Right ventricle myocardium inferior (tissue), 1 donor: ENCODE data around the gene PITX3. TPM values are rescaled to one million over a fixed set of nuclear protein-coding genes. Genes with fewer than 3 reads are reported as not detected.
A peak's percentile ranks its signal among the peaks of the same experiment; 100 is the strongest.
"Not testable (repeated sequence)": the region's sequence is repeated elsewhere in the genome, so short reads cannot be mapped to it uniquely, and the experiment has no call there.

Source experiments
- ATAC-seq: fragments of 200-7000 bp; cut with Tn5 transposase; one replicate; pipeline ENCODE4 v1.9.1; 2020; ENCODE audit warnings: mild to moderate bottlenecking, moderate library complexity
- DNase-seq: peaks from one replicate; pipeline ENCODE4 v3.0.0; 2021; ENCODE audit errors: missing footprints
- intact Hi-C: fragments of 100-400 bp; cut with DNase I; formaldehyde crosslinking; loops from one replicate; pipeline ENCODE4 v1.11.0; 2022
- total RNA-seq: library from RNA; stranded (reverse); fragmentation: NEBNext Ultra II Directional; extraction: Animal tissue kit (Norgen Biotek cat#: 25700); gene quantifications from one replicate; pipeline ENCODE4 v1.2.1, GENCODE V29; 2021
- donor health status: DM: no; HTN: yes; CAD: no; lungs with severe emphysema.

PITX3 gene
- total RNA-seq, 1 donor from 2014 or later = 1.8 TPM

DNA sequence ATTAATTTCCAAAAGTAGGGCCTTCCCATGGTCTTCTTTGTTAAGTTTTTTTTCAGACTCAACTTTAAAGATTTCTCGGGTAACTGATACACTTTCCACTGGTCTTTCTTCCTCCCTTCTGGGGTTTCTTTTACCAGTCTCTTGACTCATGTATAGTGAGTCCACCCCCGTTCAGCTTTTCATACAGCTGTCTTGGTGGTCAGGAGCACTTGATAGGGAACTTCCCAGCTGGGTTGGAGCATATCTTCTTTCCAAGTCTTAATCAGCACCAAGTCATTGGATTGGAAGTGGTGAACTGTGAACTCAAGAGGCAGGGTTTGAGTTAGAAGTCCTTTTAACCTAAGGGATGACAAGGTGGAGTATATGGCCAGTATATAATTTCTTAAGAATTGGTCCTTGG lies 44.4 kb downstream of the PITX3 start:
- ATAC-seq (no peak), DNase-seq (no peak)
- intact Hi-C loops = no loop called here

DNA sequence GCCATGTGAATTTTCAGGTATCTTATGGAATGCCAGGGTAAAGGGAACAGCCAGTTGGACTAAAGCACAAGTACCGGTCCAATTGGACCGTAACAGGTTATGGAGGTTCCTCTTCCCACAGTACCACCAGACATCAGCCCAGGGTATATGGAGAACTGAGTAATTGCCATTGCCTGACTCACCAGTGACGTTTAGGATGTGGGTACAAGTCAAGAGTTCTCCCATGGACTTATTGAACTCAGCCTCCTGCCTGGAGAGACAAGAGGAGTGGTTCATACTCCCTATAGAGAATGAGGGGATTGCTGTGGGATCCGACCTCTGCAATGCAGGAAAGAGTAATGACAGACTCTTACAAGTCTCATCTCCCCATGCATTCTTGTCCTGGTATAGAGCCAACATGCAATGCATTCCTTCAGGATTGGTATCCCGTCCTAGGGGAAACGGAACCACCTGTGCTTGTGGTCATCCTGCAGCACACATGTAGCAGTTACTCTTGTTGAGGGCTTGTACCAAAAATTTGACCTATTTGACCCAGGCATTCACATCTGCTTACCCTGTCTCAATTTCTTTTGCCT lies 45.9 kb downstream of the PITX3 start:
- intact Hi-C loops = no loop called here
- ATAC-seq (no peak), DNase-seq (no peak)

DNA sequence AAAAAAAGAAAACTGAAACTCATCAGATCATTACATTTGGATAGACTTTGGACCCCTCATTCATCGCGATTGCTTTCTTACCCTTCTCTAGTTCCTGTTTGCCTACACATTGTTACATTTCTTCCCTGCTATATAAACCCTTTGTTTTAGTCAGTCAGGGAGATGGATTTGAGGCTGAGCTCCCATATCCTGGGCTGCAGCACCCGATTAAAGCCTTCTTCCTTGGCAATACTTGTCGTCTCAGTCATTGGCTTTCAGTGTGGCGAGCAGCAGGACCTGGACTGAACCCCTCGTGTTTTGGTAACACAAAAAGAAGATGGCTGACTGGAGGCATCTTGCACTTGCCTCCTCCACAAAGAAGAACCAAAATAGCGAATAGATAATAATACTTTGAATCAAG lies 49.4 kb downstream of the PITX3 start:
- DNase-seq (no peak), ATAC-seq (no peak)
- intact Hi-C loops = no loop called here

DNA sequence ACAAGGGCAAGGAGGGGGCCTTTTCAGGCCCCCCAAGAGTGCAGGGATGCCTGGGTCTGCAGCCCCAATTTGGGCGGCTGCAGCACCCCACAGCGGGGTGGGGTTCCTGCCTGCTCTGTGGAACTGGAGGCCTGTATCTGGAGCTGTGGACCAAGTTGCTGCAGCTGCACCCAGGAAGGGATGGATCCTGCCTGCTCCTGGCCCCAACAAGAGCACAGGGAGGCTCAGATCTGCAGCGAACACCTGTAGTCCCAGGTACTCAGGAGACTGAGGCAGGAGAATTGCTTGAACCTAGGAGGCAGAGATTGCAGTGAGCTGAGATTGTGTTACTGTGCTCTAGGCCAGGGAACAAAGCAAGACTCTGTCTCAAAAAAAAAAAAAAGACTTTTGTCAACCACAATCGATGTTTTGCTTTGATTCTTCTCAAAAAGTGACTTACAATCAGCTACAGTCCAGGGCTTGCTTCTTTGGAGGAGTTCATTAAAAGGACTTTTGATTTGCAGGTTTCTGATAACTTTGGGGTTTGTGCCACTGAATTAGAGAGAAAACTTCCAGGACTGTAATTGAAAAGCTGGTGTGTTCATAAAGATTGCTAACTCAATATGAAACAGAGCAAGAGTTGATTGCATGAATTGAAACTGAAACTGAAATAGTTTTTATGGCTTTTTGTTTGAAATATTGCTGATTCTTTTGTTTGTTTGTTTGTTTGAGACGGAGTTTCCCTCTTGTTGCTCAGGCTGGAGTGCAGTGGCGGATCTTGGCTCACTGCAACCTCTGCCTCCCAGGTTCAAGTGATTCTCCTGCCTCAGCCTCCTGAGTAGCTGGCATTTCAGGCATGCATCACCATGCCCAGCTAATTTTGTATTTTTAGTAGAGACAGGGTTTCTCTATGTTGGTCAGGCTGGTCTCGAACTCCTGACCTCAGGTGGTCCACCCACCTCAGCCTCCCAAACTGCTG lies 52.1 kb downstream of the PITX3 start:
- ATAC-seq, DNase-seq, intact Hi-C loops: not testable (repeated sequence)

DNA sequence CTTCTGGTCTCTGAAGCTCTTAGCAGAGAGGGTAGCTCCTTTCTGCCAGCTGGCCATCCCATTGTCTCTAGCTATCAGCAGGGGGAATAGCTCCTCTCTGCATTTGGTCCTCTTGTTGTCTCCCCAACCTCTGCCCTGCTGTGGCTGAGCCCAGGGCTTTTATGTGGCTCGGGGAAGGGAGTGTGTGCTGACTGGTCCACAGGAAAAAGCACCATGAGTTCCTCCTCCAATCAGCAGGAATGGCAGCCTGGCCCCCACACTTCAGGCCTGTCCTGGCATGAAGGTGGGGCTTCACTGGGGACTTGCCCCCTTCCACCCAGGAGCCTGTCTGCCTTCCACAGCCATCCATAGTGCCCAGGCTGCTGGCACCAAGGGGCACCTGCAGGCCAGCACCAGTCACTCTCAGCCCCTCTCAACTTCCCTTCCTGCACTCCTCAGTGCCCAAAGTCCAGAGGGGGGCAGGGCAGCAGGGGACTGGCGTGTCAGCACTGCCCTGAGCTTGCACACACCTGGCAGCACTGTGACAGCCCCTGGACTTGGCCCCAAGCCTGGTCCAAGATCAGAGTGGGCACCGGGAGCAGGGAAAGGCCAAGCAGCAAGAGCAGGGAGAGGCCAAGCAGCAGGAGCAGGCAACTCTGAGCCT lies 52.9 kb downstream of the PITX3 start:
- DNase-seq = no peak

DNA sequence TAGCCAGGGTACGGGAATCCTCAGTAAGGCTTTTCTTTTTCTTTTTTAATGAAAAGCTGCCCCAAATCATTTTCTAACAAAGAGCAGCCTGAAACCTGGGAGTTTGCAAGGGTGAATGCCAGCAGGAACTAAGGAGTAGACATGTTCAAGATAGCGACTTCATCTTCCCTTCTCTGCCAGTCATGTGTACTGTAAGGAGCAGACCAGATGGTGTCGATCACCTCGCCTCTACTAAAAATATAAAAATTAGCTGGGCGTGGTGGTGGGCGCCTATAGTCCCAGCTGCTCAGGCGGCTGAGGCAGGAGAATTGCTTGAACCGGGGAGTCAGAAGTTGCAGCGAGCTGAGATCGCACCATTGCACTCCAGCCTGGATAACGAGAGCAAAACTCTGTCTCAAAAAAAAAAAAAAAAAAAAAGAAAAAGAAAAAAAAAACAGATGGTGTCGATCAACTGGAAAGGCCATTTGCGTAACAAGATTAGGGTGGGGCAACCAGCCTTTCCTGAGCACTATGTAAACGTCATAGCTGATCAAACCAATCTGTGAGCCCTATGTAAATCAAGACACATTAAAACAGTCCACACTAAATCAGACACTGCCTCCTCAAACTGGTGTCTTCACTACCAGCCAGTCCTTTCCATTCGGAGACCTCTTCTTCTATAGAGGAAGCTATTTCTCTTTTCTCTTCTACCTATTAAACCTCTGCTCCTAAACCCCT lies 55.3 kb downstream of the PITX3 start:
- intact Hi-C loops = no loop called here
- DNase-seq (no peak), ATAC-seq (peak; percentile 84)

More for the DNA sequence above, 52.9 kb downstream of the PITX3 start:
- intact Hi-C loops = no loop called here
- no peak for ATAC-seq

DNA sequence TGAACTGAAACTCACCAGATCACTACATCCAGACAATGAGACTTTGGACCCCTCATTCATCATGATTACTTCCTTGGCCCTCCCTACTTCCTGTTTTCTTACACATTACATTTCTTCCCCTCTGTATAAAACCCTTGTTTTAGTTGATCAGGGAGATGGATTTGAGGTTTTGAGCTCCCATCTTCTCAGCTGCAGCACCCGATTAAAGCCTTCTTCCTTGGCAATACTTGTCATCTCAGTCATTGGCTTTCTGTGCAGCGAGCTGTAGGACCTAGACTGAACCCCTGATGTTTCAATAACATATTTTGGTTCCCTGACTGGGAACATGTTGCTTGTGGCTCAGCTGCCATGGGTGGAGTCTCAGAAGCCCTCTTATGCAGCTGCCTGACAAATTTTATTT lies 56.0 kb downstream of the PITX3 start:
- intact Hi-C loops = no loop called here
- ATAC-seq (no peak), DNase-seq (no peak)

DNA sequence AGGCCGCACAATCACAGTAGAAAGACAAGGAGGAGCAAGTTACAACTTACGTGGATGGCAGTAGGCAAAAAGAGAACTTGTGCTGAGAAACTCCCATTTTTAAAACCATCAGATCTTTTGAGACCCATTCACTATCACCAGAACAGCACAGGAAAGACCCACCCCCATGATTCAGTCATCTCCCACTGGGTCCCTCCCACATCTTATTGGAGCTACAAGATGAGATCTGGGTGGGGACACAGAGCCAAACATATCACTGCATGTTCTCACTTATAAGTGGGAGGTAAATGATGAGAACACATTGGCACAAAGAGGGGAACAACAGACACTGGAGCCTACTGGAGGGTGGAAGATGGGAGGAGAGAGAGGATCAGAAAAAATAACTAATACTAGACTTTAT lies 56.7 kb downstream of the PITX3 start:
- ATAC-seq = no peak
- no peak for DNase-seq
- intact Hi-C loops = no loop called here

Other genes with a start within 250 kb of the PITX3 start
- gene ARMH3, start 185.3 kb downstream of the PITX3 start, total RNA-seq = 51.9 TPM
- 11.0 TPM for gene HPS6, start 176.2 kb downstream of the PITX3 start, total RNA-seq
- gene LDB1, start 121.1 kb downstream of the PITX3 start, total RNA-seq = 56.5 TPM
- 14.3 TPM for gene PPRC1, start 108.5 kb downstream of the PITX3 start, total RNA-seq
- gene NOLC1, start 89.1 kb downstream of the PITX3 start, total RNA-seq = 25.8 TPM
- not detected for gene ELOVL3, start 15.2 kb downstream of the PITX3 start, total RNA-seq
- 44.0 TPM for gene GBF1, start 4.0 kb upstream of the PITX3 start, total RNA-seq
- gene NFKB2, start 154.2 kb upstream of the PITX3 start, total RNA-seq = 15.1 TPM
- gene PSD, start 177.3 kb upstream of the PITX3 start, total RNA-seq = 0.49 TPM
- 8.4 TPM for gene FBXL15, start 179.3 kb upstream of the PITX3 start, total RNA-seq
- gene CUEDC2, start 191.1 kb upstream of the PITX3 start, total RNA-seq = 84.5 TPM
- not detected for gene C10orf95, start 210.0 kb upstream of the PITX3 start, total RNA-seq